ENCODE results near the gene SLC2A14.

Gene SLC2A14

DNA sequence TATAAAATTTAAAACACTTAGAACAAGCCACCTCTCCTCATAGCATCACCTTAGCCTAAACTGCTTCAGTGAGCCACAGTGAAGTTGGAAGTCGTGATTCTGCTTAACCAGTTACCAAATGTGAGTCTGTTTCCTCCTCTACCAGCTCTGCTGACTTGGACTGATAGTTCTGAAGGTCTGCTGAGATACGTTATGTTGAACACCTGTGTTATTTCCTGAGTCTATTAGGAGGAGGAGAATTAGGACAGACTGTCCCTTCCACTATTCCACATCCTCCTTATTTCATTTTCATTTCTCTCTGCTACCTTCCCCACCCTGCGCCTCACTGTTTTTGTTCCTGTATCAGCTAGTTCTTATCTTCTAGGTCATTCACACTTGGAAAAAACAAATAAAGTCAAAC is 2.4 kb downstream of the SLC2A14 start:
- H3K4me3 ChIP-seq (replicated peaks; ENCODE audit: insufficient read depth, low read length), result no peak overlapping the region
- TF ChIP-seq, protein P1, sequence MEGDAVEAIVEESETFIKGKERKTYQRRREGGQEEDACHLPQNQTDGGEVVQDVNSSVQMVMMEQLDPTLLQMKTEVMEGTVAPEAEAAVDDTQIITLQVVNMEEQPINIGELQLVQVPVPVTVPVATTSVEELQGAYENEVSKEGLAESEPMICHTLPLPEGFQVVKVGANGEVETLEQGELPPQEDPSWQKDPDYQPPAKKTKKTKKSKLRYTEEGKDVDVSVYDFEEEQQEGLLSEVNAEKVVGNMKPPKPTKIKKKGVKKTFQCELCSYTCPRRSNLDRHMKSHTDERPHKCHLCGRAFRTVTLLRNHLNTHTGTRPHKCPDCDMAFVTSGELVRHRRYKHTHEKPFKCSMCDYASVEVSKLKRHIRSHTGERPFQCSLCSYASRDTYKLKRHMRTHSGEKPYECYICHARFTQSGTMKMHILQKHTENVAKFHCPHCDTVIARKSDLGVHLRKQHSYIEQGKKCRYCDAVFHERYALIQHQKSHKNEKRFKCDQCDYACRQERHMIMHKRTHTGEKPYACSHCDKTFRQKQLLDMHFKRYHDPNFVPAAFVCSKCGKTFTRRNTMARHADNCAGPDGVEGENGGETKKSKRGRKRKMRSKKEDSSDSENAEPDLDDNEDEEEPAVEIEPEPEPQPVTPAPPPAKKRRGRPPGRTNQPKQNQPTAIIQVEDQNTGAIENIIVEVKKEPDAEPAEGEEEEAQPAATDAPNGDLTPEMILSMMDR (IDR thresholded peaks at IDR 0.05; ENCODE audit: insufficient read depth, low read length), result no peak
- TF ChIP-seq POLR2AphosphoS5 (IDR thresholded peaks at IDR 0.05; ENCODE audit: low read depth), result no peak
- no peak for TF ChIP-seq GABPA (IDR thresholded peaks at IDR 0.05; ENCODE audit: low read depth)
- TF ChIP-seq, protein P2, sequence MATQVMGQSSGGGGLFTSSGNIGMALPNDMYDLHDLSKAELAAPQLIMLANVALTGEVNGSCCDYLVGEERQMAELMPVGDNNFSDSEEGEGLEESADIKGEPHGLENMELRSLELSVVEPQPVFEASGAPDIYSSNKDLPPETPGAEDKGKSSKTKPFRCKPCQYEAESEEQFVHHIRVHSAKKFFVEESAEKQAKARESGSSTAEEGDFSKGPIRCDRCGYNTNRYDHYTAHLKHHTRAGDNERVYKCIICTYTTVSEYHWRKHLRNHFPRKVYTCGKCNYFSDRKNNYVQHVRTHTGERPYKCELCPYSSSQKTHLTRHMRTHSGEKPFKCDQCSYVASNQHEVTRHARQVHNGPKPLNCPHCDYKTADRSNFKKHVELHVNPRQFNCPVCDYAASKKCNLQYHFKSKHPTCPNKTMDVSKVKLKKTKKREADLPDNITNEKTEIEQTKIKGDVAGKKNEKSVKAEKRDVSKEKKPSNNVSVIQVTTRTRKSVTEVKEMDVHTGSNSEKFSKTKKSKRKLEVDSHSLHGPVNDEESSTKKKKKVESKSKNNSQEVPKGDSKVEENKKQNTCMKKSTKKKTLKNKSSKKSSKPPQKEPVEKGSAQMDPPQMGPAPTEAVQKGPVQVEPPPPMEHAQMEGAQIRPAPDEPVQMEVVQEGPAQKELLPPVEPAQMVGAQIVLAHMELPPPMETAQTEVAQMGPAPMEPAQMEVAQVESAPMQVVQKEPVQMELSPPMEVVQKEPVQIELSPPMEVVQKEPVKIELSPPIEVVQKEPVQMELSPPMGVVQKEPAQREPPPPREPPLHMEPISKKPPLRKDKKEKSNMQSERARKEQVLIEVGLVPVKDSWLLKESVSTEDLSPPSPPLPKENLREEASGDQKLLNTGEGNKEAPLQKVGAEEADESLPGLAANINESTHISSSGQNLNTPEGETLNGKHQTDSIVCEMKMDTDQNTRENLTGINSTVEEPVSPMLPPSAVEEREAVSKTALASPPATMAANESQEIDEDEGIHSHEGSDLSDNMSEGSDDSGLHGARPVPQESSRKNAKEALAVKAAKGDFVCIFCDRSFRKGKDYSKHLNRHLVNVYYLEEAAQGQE (IDR thresholded peaks at IDR 0.05; ENCODE audit: insufficient replicate concordance, low read depth), result no peak
- TF ChIP-seq SPI1 (IDR thresholded peaks at IDR 0.05; ENCODE audit: borderline replicate concordance, low read depth), result no peak
- no peak for DNase-seq (ENCODE audit: low read depth in 1 of 2, low spot score in 1 of 2)

DNA sequence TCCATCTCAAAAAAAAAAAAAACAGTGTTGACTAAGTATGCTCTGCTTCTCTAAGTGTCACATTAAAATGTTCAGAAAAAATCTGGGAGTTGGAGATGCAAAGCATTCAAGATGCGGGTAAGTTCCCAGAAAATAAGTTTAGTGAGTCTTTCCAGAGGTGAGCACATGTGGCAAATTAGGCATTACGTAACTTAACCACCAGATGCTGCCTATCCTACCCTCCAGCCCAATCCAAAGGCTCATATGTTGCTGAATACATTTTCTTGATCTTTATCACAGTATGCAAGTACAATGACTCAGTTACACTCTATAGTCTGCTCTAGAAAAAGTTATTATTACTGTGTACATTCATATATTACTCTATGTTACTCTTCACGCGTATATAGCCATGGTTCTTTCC is 3.6 kb downstream of the SLC2A14 start:
- no peak for TF ChIP-seq POLR2AphosphoS5 (IDR thresholded peaks at IDR 0.05; ENCODE audit: low read depth)
- no peak for TF ChIP-seq GABPA (IDR thresholded peaks at IDR 0.05; ENCODE audit: low read depth)
- TF ChIP-seq, protein P2 (IDR thresholded peaks at IDR 0.05; ENCODE audit: insufficient replicate concordance, low read depth), result no peak
- TF ChIP-seq, protein P1 (IDR thresholded peaks at IDR 0.05; ENCODE audit: insufficient read depth, low read length), result no peak
- DNase-seq (ENCODE audit: low read depth in 1 of 2, low spot score in 1 of 2), result no peak
- no peak overlapping the region for H3K4me3 ChIP-seq (replicated peaks; ENCODE audit: insufficient read depth, low read length)
- H3K27ac ChIP-seq (replicated peaks), result no peak overlapping the region
- H3K27me3 ChIP-seq (ENCODE audit: insufficient read depth, poor library complexity, severe bottlenecking), result peaks cover 16% of the 10 kb centered on the region

More for the DNA sequence above, 2.4 kb downstream of the SLC2A14 start:
- no peak overlapping the region for H3K27ac ChIP-seq (replicated peaks)
- H3K27me3 ChIP-seq (ENCODE audit: insufficient read depth, poor library complexity, severe bottlenecking), result peaks cover 16% of the 10 kb centered on the region

DNA sequence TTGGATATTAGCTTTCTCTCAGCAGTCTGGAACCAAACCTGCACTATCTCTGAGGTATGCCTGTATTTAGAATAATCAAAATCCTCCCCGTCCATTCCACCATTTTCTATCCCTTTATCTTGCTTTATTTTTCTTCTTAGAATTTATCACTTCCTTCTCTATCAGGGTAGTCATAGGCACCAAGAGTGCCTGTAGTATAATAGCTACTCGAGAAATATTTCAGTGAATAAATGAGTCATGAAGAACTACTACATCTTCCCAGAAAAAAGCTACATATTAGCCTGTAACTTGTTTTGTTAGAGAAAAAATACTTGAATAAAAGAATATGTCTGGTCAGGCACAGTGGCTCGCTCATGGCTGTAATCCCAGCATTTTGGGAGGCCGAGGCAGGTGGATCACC is 4.3 kb downstream of the SLC2A14 start:
- H3K27me3 ChIP-seq (ENCODE audit: insufficient read depth, poor library complexity, severe bottlenecking), result peaks cover 12% of the 10 kb centered on the region
- no peak overlapping the region for H3K27ac ChIP-seq (replicated peaks)
- no peak overlapping the region for H3K4me3 ChIP-seq (replicated peaks; ENCODE audit: insufficient read depth, low read length)
- DNase-seq (ENCODE audit: low read depth in 1 of 2, low spot score in 1 of 2), result no peak
- no peak for TF ChIP-seq GABPA (IDR thresholded peaks at IDR 0.05; ENCODE audit: low read depth)
- TF ChIP-seq POLR2AphosphoS5 (IDR thresholded peaks at IDR 0.05; ENCODE audit: low read depth), result no peak
- TF ChIP-seq, protein P2 (IDR thresholded peaks at IDR 0.05; ENCODE audit: insufficient replicate concordance, low read depth), result no peak
- TF ChIP-seq, protein P1 (IDR thresholded peaks at IDR 0.05; ENCODE audit: insufficient read depth, low read length), result no peak
- no peak for TF ChIP-seq SPI1 (IDR thresholded peaks at IDR 0.05; ENCODE audit: borderline replicate concordance, low read depth)
